Liver (tissue), 9 donors: ENCODE results near the gene ASPG. TPM values are rescaled to one million over a fixed set of nuclear protein-coding genes. Genes with fewer than 3 reads are reported as not detected.

Experiments used
- DNase-seq: peaks from one replicate; pipeline ENCODE4 v3.0.0-alpha.2; 2017; ENCODE audit warnings: low spot score
- H3K27ac ChIP-seq, 2 donors: one replicate each; pipeline ENCODE4 v1.7.0; 2013; ENCODE audit warnings: inconsistent platforms in 2 of 2, low read length in 2 of 2, control low read depth in 1 of 2, low read depth in 1 of 2, mild to moderate bottlenecking in 1 of 2
- H3K27me3 ChIP-seq, 4 donors: one replicate each; pipeline versions ENCODE4 v1.6.1 to v1.7.0; 2013; ENCODE audit warnings: low read length in 3 of 4, inconsistent platforms in 1 of 4, mild to moderate bottlenecking in 1 of 4, moderate library complexity in 1 of 4; ENCODE audit not compliant: control insufficient read depth in 4 of 4, insufficient read depth in 4 of 4
- H3K36me3 ChIP-seq, 4 donors: one replicate each; pipeline versions ENCODE4 v1.6.1 to v1.7.0; 2013; ENCODE audit warnings: low read length in 3 of 4, mild to moderate bottlenecking in 3 of 4, low read depth in 1 of 4, moderate library complexity in 1 of 4; ENCODE audit not compliant: control insufficient read depth in 4 of 4, insufficient read depth in 3 of 4
- H3K4me1 ChIP-seq, 4 donors: one replicate each; pipeline versions ENCODE4 v1.6.1 to v1.7.0; 2013; ENCODE audit warnings: low read length in 3 of 4, mild to moderate bottlenecking in 3 of 4, moderate library complexity in 1 of 4; ENCODE audit not compliant: control insufficient read depth in 4 of 4, insufficient read depth in 4 of 4
- H3K4me3 ChIP-seq, 3 donors: one replicate each; pipeline versions ENCODE4 v1.6.1 to v1.7.0; 2013; ENCODE audit warnings: low read length in 3 of 3, control low read depth in 1 of 3, low read depth in 1 of 3, mild to moderate bottlenecking in 1 of 3
- H3K9ac ChIP-seq, 2 donors: one replicate each; pipeline ENCODE4 v1.7.0; 2013; ENCODE audit warnings: low read length in 2 of 2, mild to moderate bottlenecking in 2 of 2, moderate library complexity in 2 of 2, control low read depth in 1 of 2, low read depth in 1 of 2
- H3K9me3 ChIP-seq, 4 donors: one replicate each; pipeline versions ENCODE4 v1.6.1 to v1.7.0; 2013; ENCODE audit warnings: low read length in 3 of 4; ENCODE audit not compliant: control insufficient read depth in 4 of 4
- ATF3 ChIP-seq: IDR thresholded peaks from 2 replicates; pipeline ENCODE4 v1.6.1; 2016; ENCODE audit warnings: antibody characterized with exemption
- CTCF ChIP-seq: fragments of 150-350 bp; IDR thresholded peaks from 2 replicates; pipeline ENCODE4 v1.5.1; 2017; ENCODE audit warnings: improper control_type of control experiment, low read depth, low read length; ENCODE audit not compliant: missing input control
- EGR1 ChIP-seq, 2 donors: IDR thresholded peaks; 2 replicates each; pipeline ENCODE4 v1.6.1; 2016 to 2018; ENCODE audit warnings: antibody characterized with exemption in 2 of 2, low read depth in 2 of 2
- FOXA1 ChIP-seq: IDR thresholded peaks from 2 replicates; pipeline ENCODE4 v1.6.1; 2016; ENCODE audit warnings: antibody characterized with exemption
- FOXA2 ChIP-seq: IDR thresholded peaks from 2 replicates; pipeline ENCODE4 v1.6.1; 2016; ENCODE audit warnings: antibody characterized with exemption
- GABPA ChIP-seq, 2 donors: IDR thresholded peaks in 1 of 2; conservative IDR thresholded peaks in 1 of 2; 2 replicates each; pipeline ENCODE4 v1.6.1; 2016; ENCODE audit warnings: antibody characterized with exemption in 2 of 2, mild to moderate bottlenecking in 1 of 2, moderate library complexity in 1 of 2
- HNF4A ChIP-seq, 2 donors: conservative IDR thresholded peaks; 2 replicates each; pipeline ENCODE4 v1.6.1; 2016; ENCODE audit warnings: antibody characterized with exemption in 2 of 2, mild to moderate bottlenecking in 2 of 2
- HNF4G ChIP-seq: IDR thresholded peaks from 2 replicates; pipeline ENCODE4 v1.6.1; 2016; ENCODE audit warnings: antibody characterized with exemption
- JUND ChIP-seq, 2 donors: IDR thresholded peaks; 2 replicates each; pipeline ENCODE4 v1.6.1; 2016; ENCODE audit warnings: antibody characterized with exemption in 2 of 2
- NR2F2 ChIP-seq: IDR thresholded peaks from 2 replicates; pipeline ENCODE4 v1.6.1; 2016; ENCODE audit warnings: antibody characterized with exemption
- RAD21 ChIP-seq, 2 donors: IDR thresholded peaks; 2 replicates each; pipeline ENCODE4 v1.6.1; 2016; ENCODE audit warnings: antibody characterized with exemption in 2 of 2, mild to moderate bottlenecking in 2 of 2
- RXRA ChIP-seq, 2 donors: IDR thresholded peaks; 2 replicates each; pipeline ENCODE4 v1.6.1; 2017 to 2018; ENCODE audit warnings: antibody characterized with exemption in 2 of 2, mild to moderate bottlenecking in 1 of 2
- SP1 ChIP-seq: IDR thresholded peaks from 2 replicates; pipeline ENCODE4 v1.6.1; 2018; ENCODE audit warnings: antibody characterized with exemption, mild to moderate bottlenecking
- TAF1 ChIP-seq: conservative IDR thresholded peaks from 2 replicates; pipeline ENCODE4 v1.6.1; 2016; ENCODE audit warnings: antibody characterized with exemption, mild to moderate bottlenecking
- YY1 ChIP-seq: IDR thresholded peaks from 2 replicates; pipeline ENCODE4 v1.6.1; 2016; ENCODE audit warnings: antibody characterized with exemption, mild to moderate bottlenecking
- ZBTB33 ChIP-seq: IDR thresholded peaks from 2 replicates; pipeline ENCODE4 v1.6.1; 2016; ENCODE audit warnings: antibody characterized with exemption
- WGBS: extraction: QIAGEN DNeasy Blood & Tissue Kit; methylation state at CpG from one replicate; pipeline ENCODE4 v1.1.7; 2013; 5-methylcytosine and 5-hydroxymethylcytosine counted together
- polyA plus RNA-seq, 2 donors: library from polyadenylated mRNA; stranded (reverse) in 1 of 2; unstranded in 1 of 2; fragments of 200-250 nt in 1 of 2; fragments of >200 nt in 1 of 2; fragmentation: Nextera tagmentation in 1 of 2; extraction: Ambion mirVana in 1 of 2; gene quantifications; one replicate each; pipeline versions ENCODE4 v1.2.1 to v1.2.3, GENCODE V29; 2013 to 2015
- total RNA-seq, 2 donors: library from RNA; depleted of rRNA; stranded (reverse); fragments of >200 nt; gene quantifications; one replicate each; pipeline ENCODE4 v1.2.3, GENCODE V29; 2014
- TF ChIP-seq, protein P1 (sequence below): IDR thresholded peaks from 2 replicates; pipeline ENCODE4 v1.6.1; 2016; ENCODE audit warnings: antibody characterized with exemption, mild to moderate bottlenecking
- TF ChIP-seq, protein P2 (sequence below): IDR thresholded peaks from 2 replicates; pipeline ENCODE4 v1.6.1; 2016; ENCODE audit warnings: antibody characterized with exemption
- donor health status: healthy.
- donor health status: healthy.
- donor health status: healthy.
- donor health status: healthy.
- donor health status: healthy.

Gene ASPG
- total and polyA plus RNA-seq, 4 donors, result 42.4 to 158 (median 110) TPM

DNA sequence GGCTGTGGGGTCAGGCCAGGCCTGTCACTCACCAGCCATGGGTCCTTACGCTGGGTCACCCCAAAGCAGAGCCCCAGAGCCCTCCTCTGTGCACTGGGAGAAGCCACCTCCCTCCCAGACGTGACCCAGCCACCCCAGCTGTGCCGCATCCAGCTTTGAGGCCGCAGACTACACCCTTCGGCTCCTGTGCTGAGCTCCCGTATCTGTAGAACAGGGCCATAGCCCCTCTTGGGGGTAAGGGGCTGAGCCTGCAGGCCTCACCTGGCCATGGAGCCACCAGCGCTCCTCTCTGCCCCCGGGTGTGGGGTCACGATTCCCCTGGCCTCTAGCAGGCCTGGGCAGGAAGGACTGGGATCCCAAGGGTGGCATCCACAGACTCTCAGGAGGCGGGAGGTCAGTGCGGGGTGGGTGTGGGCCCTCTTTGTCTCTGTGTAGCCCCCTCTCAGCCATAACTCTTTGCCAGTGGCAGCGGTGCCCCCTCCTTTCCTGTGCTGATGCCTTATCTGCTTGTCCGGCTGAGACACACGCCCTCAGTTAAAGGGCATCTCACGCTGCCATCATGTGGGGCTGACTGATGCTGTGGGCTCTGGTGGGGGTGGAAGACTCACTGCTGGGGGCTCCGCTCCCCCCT, 16.3 kb downstream of the ASPG start:
- Histone ChIP-seq H3K4me3 (no peak overlapping the region), H3K9ac (no peak overlapping the region), H3K9me3 (no peaks in the 10 kb centered on the region), H3K27me3 (no peaks in the 10 kb centered on the region), H3K4me1 (no peaks in the 10 kb centered on the region), H3K36me3 (peaks cover 0 to 17% (median 4%) of the 10 kb centered on the region in 4 donors), H3K27ac (no peak overlapping the region)
- no peak for TF ChIP-seq ATF3
- TF ChIP-seq FOXA2, result no peak
- TF ChIP-seq TAF1, result no peak
- TF ChIP-seq, protein P1, sequence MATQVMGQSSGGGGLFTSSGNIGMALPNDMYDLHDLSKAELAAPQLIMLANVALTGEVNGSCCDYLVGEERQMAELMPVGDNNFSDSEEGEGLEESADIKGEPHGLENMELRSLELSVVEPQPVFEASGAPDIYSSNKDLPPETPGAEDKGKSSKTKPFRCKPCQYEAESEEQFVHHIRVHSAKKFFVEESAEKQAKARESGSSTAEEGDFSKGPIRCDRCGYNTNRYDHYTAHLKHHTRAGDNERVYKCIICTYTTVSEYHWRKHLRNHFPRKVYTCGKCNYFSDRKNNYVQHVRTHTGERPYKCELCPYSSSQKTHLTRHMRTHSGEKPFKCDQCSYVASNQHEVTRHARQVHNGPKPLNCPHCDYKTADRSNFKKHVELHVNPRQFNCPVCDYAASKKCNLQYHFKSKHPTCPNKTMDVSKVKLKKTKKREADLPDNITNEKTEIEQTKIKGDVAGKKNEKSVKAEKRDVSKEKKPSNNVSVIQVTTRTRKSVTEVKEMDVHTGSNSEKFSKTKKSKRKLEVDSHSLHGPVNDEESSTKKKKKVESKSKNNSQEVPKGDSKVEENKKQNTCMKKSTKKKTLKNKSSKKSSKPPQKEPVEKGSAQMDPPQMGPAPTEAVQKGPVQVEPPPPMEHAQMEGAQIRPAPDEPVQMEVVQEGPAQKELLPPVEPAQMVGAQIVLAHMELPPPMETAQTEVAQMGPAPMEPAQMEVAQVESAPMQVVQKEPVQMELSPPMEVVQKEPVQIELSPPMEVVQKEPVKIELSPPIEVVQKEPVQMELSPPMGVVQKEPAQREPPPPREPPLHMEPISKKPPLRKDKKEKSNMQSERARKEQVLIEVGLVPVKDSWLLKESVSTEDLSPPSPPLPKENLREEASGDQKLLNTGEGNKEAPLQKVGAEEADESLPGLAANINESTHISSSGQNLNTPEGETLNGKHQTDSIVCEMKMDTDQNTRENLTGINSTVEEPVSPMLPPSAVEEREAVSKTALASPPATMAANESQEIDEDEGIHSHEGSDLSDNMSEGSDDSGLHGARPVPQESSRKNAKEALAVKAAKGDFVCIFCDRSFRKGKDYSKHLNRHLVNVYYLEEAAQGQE, result no peak
- TF ChIP-seq RAD21 (IDR thresholded peaks at IDR 0.05), result no peak
- DNase-seq, result no peak
- WGBS, result 88% methylated on average over 16 of the region's 16 CpGs

DNA sequence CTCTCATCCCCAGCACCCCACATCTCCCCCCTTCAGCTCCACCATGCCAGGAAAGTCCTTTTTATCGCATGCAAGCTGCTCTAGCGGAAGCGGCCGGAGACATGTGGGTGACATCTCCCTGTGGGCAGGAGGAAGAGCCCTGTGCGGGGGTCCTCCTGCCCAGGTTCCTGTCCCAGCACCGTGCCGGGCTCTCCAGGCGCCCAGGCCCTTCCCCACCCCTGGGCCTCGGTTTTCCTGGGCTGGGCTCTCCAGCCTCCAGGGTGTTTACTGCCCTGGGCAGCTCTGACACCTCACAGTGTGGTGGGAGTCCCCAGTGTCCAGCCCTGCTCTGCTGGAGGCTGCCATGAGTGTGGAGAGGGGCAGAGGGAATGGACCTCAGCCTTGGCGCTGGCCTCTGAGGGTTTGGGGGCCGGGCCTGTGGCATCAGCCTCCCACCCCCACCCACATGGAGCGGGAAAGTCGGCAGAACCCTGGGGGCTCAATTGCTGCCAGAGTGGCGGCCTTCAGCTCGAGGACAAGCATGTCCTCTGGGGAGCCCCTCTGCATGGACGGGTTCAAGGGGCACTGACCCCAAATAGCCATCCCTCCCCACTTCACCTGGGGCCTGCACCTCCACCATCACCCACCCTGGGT, 16.9 kb downstream of the ASPG start:
- WGBS, result 86% methylated on average over 16 of the region's 16 CpGs
- no peak overlapping the region for H3K27ac ChIP-seq
- H3K4me3 ChIP-seq, result no peak overlapping the region
- TF ChIP-seq EGR1 (IDR thresholded peaks at IDR 0.05; ENCODE audit: low read depth in 2 of 2), result no peak
- TF ChIP-seq, protein P2, sequence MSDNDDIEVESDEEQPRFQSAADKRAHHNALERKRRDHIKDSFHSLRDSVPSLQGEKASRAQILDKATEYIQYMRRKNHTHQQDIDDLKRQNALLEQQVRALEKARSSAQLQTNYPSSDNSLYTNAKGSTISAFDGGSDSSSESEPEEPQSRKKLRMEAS, result no peak
- TF ChIP-seq RXRA (IDR thresholded peaks at IDR 0.05), result no peak
- no peak for TF ChIP-seq YY1
- TF ChIP-seq FOXA2, result no peak
- no peak for TF ChIP-seq RAD21 (IDR thresholded peaks at IDR 0.05)
- no peak for TF ChIP-seq ATF3
- TF ChIP-seq FOXA1, result no peak
- TF ChIP-seq TAF1, result no peak
- no peak for TF ChIP-seq ZBTB33
- TF ChIP-seq HNF4A (conservative IDR thresholded peaks at IDR 0.05), result no peak
- TF ChIP-seq, protein P1, result no peak
- no peak for TF ChIP-seq GABPA (IDR thresholded peaks at IDR 0.05 in 1 of 2, conservative IDR thresholded peaks at IDR 0.05 in 1 of 2)
- no peak for TF ChIP-seq NR2F2
- no peak for TF ChIP-seq CTCF
- TF ChIP-seq JUND (IDR thresholded peaks at IDR 0.05), result no peak
- TF ChIP-seq SP1, result no peak
- TF ChIP-seq HNF4G, result no peak
- no peaks in the 10 kb centered on the region for H3K27me3 ChIP-seq
- H3K9me3 ChIP-seq, result no peaks in the 10 kb centered on the region
- no peak overlapping the region for H3K9ac ChIP-seq
- no peak for DNase-seq
- peaks cover 0 to 14% (median 2%) of the 10 kb centered on the region in 4 donors for H3K36me3 ChIP-seq
- H3K4me1 ChIP-seq, result no peaks in the 10 kb centered on the region
